HL-60 (cell line): ENCODE measurements around the gene TANC1.

Experiments used
- GABPA ChIP-seq: IDR thresholded peaks from 2 replicates; pipeline ENCODE4 v1.6.1; 2012; ENCODE audit warnings: low read depth
- POLR2AphosphoS5 ChIP-seq: IDR thresholded peaks from 2 replicates; pipeline ENCODE4 v1.6.1; 2012; ENCODE audit warnings: low read depth
- SPI1 ChIP-seq: IDR thresholded peaks from 2 replicates; pipeline ENCODE4 v1.6.1; 2012; ENCODE audit warnings: low read depth, mild to moderate bottlenecking, borderline replicate concordance
- TF ChIP-seq, protein P1 (sequence below): IDR thresholded peaks from one replicate; pipeline ENCODE4 v1.5.1; 2011; ENCODE audit warnings: low read length, control low read depth, inconsistent platforms; ENCODE audit not compliant: insufficient read depth
- TF ChIP-seq, protein P2 (sequence below): IDR thresholded peaks from 2 replicates; pipeline ENCODE4 v1.6.1; 2012; ENCODE audit warnings: low read depth; ENCODE audit not compliant: insufficient replicate concordance

DNA sequence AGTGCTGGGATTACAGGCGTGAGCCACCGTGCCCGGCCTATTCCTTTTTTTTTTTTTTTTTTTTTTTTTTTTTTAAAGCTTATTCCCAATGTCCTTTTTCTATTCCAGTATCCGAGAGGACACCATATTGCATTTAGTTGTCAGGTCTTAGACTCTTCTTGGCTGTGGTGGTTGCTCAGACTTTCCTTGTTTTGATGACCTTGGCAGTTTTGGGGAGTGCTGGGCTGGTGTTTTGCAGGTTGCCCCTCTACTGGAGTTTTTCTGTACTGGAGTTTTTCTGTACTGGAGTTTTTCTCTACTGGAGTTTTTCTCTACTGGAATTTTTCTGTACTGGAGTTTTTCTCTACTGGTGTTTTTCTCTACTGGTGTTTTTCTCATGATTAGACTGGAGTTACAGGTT lies 149.2 kb downstream of the TANC1 start:
- TF ChIP-seq, protein P1, sequence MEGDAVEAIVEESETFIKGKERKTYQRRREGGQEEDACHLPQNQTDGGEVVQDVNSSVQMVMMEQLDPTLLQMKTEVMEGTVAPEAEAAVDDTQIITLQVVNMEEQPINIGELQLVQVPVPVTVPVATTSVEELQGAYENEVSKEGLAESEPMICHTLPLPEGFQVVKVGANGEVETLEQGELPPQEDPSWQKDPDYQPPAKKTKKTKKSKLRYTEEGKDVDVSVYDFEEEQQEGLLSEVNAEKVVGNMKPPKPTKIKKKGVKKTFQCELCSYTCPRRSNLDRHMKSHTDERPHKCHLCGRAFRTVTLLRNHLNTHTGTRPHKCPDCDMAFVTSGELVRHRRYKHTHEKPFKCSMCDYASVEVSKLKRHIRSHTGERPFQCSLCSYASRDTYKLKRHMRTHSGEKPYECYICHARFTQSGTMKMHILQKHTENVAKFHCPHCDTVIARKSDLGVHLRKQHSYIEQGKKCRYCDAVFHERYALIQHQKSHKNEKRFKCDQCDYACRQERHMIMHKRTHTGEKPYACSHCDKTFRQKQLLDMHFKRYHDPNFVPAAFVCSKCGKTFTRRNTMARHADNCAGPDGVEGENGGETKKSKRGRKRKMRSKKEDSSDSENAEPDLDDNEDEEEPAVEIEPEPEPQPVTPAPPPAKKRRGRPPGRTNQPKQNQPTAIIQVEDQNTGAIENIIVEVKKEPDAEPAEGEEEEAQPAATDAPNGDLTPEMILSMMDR = no peak
- no peak for TF ChIP-seq SPI1
- no peak for TF ChIP-seq POLR2AphosphoS5
- TF ChIP-seq, protein P2, sequence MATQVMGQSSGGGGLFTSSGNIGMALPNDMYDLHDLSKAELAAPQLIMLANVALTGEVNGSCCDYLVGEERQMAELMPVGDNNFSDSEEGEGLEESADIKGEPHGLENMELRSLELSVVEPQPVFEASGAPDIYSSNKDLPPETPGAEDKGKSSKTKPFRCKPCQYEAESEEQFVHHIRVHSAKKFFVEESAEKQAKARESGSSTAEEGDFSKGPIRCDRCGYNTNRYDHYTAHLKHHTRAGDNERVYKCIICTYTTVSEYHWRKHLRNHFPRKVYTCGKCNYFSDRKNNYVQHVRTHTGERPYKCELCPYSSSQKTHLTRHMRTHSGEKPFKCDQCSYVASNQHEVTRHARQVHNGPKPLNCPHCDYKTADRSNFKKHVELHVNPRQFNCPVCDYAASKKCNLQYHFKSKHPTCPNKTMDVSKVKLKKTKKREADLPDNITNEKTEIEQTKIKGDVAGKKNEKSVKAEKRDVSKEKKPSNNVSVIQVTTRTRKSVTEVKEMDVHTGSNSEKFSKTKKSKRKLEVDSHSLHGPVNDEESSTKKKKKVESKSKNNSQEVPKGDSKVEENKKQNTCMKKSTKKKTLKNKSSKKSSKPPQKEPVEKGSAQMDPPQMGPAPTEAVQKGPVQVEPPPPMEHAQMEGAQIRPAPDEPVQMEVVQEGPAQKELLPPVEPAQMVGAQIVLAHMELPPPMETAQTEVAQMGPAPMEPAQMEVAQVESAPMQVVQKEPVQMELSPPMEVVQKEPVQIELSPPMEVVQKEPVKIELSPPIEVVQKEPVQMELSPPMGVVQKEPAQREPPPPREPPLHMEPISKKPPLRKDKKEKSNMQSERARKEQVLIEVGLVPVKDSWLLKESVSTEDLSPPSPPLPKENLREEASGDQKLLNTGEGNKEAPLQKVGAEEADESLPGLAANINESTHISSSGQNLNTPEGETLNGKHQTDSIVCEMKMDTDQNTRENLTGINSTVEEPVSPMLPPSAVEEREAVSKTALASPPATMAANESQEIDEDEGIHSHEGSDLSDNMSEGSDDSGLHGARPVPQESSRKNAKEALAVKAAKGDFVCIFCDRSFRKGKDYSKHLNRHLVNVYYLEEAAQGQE = no peak
- TF ChIP-seq GABPA = no peak
